ENCODE data around the gene CRABP2. TPM values are rescaled to one million over a fixed set of nuclear protein-coding genes. Genes with fewer than 3 reads are reported as not detected.
A peak's percentile ranks its signal among the peaks of the same experiment; 100 is the strongest.

CRABP2 gene
- total RNA-seq, 3 donors from 2014 or later = 4.2 to 61.6 (median 28.2) TPM

DNA sequence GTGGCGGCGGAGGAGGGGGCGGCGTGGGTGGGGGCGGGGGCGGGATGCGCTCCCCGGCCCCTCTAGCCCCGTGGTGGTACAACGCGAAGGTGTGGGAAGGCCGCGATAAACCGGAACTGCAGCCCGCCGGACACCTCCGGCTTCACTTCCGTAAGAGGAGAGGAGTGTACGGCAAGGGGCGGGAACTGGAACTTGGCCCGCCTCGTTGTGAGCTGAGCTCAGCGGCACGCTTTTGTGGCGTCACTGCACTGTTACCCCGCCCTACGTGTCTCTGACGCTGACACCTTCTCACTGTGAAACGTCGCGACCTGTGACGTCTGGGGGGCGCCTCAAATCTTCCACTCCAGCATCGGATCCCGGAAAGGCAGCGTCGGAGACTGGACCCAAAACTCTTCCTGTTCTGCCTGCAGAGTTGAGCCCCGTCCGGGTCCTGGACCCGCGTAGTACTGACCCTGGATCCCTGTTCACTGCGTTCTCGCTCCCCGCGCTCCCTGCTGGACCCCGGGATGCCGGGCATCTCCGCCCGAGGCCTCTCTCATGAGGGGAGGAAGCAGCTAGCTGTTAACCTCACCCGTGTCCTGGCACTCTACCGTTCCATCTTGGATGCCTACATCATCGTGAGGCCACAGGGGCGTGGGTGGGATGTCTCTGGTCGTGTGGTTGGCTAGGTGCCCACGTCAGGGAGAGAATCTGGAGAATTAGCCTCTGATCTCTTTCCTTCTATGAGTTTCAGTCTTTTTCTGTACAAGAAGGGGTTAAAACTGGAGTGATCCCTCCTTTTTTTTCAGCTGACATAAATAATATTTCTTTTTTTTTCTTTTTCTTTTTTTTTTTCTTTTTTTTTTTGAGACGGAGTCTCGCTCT lies 23.4 kb upstream of the CRABP2 start, which contains the start of gene ISG20L2:
TSS of gene ISG20L2 (minus strand) at position 168 of the 864 bp plus-strand sequence. CDS start 1,114 bp downstream, outside the sequence.
- DNase-seq (ENCODE audit: low spot score in 2 of 2) = peak; percentile 97 to 98
- intact Hi-C loops (cut with DNase I; ENCODE audit: low total_unique reads) = loop anchor here (10.0 kb wide), 1 partner anchor 136 kb away; the partner anchor contains the start of gene NTRK1
- peaks cover 11 to 26% of the 10 kb centered on the region in 2 donors for H3K4me1 ChIP-seq
- no peaks in the 10 kb centered on the region for H3K36me3 ChIP-seq
- no peaks in the 10 kb centered on the region for H3K27me3 ChIP-seq
- H3K9me3 ChIP-seq = no peaks in the 10 kb centered on the region
- no peak for TF ChIP-seq CTCF (IDR thresholded peaks at IDR 0.05)
- TF ChIP-seq POLR2A (IDR thresholded peaks at IDR 0.05) = peak; percentile 60
- TF ChIP-seq POLR2AphosphoS5 (IDR thresholded peaks at IDR 0.05) = peak; percentile 34 to 81 (median 77)
- H3K4me3 ChIP-seq = peak within 1 kb of the TSS; percentile 88 to 96 (median 90)
- peak within 1 kb of the TSS; percentile 97 to 99 for H3K27ac ChIP-seq

GRCh38 chr1:156727926-156728598 lies 22.7 kb upstream of the CRABP2 start, which contains the start of gene METTL25B:
Gene METTL25B (plus strand): TSS chr1:156728469. CDS start chr1:156729105, 636 bp downstream.
- peak; percentile 77 to 82 for DNase-seq (ENCODE audit: low spot score in 2 of 2)
- Histone ChIP-seq H3K4me1 (peaks cover 11 to 26% of the 10 kb centered on the region in 2 donors), H3K9me3 (no peaks in the 10 kb centered on the region), H3K27me3 (no peaks in the 10 kb centered on the region), H3K27ac (peak within 1 kb of the TSS; percentile 97 to 99), H3K36me3 (no peaks in the 10 kb centered on the region), H3K4me3 (peak within 1 kb of the TSS; percentile 88 to 96 (median 90))
- TF ChIP-seq POLR2A (IDR thresholded peaks at IDR 0.05) = peak; percentile 63
- peak in 2 of 3 donors; percentile 9 to 37 for TF ChIP-seq POLR2AphosphoS5 (IDR thresholded peaks at IDR 0.05)
- TF ChIP-seq CTCF (IDR thresholded peaks at IDR 0.05) = no peak
- intact Hi-C loops (cut with DNase I; ENCODE audit: low total_unique reads) = loop anchor here (10.0 kb wide), 1 partner anchor 137 kb away; the partner anchor contains the start of gene NTRK1

GRCh38 chr1:156727492-156727891 lies 22.1 kb upstream of the CRABP2 start:
- intact Hi-C loops (cut with DNase I; ENCODE audit: low total_unique reads) = loop anchor here (10.0 kb wide), 1 partner anchor 137 kb away; the partner anchor contains the start of gene NTRK1
- H3K27ac ChIP-seq = peak overlapping the region; percentile 97 to 99

GRCh38 chr1:156726549-156727226 lies 21.3 kb upstream of the CRABP2 start:
- H3K4me1 ChIP-seq = peaks cover 11 to 26% of the 10 kb centered on the region in 2 donors
- no peaks in the 10 kb centered on the region for H3K9me3 ChIP-seq
- intact Hi-C loops (cut with DNase I; ENCODE audit: low total_unique reads) = loop anchor here (10.0 kb wide), 1 partner anchor 138 kb away; the partner anchor contains the start of gene NTRK1
- TF ChIP-seq POLR2AphosphoS5 (IDR thresholded peaks at IDR 0.05) (no peak), POLR2A (IDR thresholded peaks at IDR 0.05) (no peak), CTCF (IDR thresholded peaks at IDR 0.05) (peak; percentile 41 to 64 (median 58))
- no peak for DNase-seq (ENCODE audit: low spot score in 2 of 2)
- no peaks in the 10 kb centered on the region for H3K36me3 ChIP-seq
- H3K27ac ChIP-seq = peak overlapping the region; percentile 20 to 52
- H3K4me3 ChIP-seq = peak overlapping the region in 2 of 3 donors; percentile 90 to 96
- H3K27me3 ChIP-seq = no peaks in the 10 kb centered on the region

More at GRCh38 chr1:156727492-156727891, 22.1 kb upstream of the CRABP2 start:
- Histone ChIP-seq H3K9me3 (no peaks in the 10 kb centered on the region), H3K4me3 (peak overlapping the region; percentile 88 to 96 (median 90)), H3K4me1 (peaks cover 11 to 26% of the 10 kb centered on the region in 2 donors), H3K27me3 (no peaks in the 10 kb centered on the region), H3K36me3 (no peaks in the 10 kb centered on the region)
- no peak for TF ChIP-seq POLR2A (IDR thresholded peaks at IDR 0.05)
- DNase-seq (ENCODE audit: low spot score in 2 of 2) = no peak
